PC-3 (cell line): Measurements from ENCODE around the gene SLC4A9. TPM values are rescaled to one million over a fixed set of nuclear protein-coding genes. Genes with fewer than 3 reads are reported as not detected.

Experiments
- ATAC-seq: fragments of 200-7000 bp; cut with Tn5 transposase; 2 replicates; pipeline ENCODE4 v1.9.1; 2020; ENCODE audit warnings: mild to moderate bottlenecking, moderate library complexity
- BruUV-seq: library from RNA; stranded (reverse); fragments of 400-500 nt; replicated peaks from 2 replicates; lab custom pipeline; 2021; lab: Mats Ljungman, UMichigan
- CTCF ChIA-PET: fragments of 300-600 bp; sonication (Branson Sonifier 250); formaldehyde crosslinking; loops from one replicate; lab custom pipeline; 2022; ENCODE audit warnings: antibody characterized with exemption; lab: Charles Lee
- POLR2A ChIA-PET: fragments of 300-600 bp; sonication (Branson Sonifier 250); formaldehyde crosslinking; loops from one replicate; lab custom pipeline; 2022; ENCODE audit warnings: antibody characterized with exemption; ENCODE audit not compliant: unreplicated experiment; lab: Charles Lee
- DNase-seq: peaks from one replicate; pipeline ENCODE4 v3.0.0-alpha.2; 2015
- H2AFZ ChIP-seq: fragments of 300-600 bp; sonication (generic); 2 replicates; pipeline ENCODE4 v1.6.0; 2016; ENCODE audit warnings: antibody characterized with exemption, low read length
- H3F3A ChIP-seq: fragments of 300-600 bp; sonication (generic); one replicate; pipeline ENCODE4 v1.6.0; 2017; ENCODE audit warnings: antibody characterized with exemption, low read length, control low read depth, mild to moderate bottlenecking; ENCODE audit not compliant: unreplicated experiment
- H3K27ac ChIP-seq: fragments of 300-600 bp; sonication (generic); 2 replicates; pipeline ENCODE4 v1.5.1; 2016; ENCODE audit warnings: mild to moderate bottlenecking, low read length
- H3K27me3 ChIP-seq: fragments of 300-600 bp; sonication (generic); 2 replicates; pipeline ENCODE4 v1.6.1; 2016; ENCODE audit warnings: low read length, mixed read lengths
- H3K36me3 ChIP-seq: fragments of 300-600 bp; sonication (generic); 2 replicates; pipeline ENCODE4 v1.6.1; 2016; ENCODE audit warnings: low read depth, mixed run types, low read length, mixed read lengths
- H3K4me1 ChIP-seq: fragments of 300-600 bp; sonication (generic); 2 replicates; pipeline ENCODE4 v1.5.1; 2016; ENCODE audit warnings: low read length; ENCODE audit not compliant: insufficient read depth
- H3K4me2 ChIP-seq: fragments of 300-600 bp; sonication (generic); 2 replicates; pipeline ENCODE4 v1.6.0; 2016; ENCODE audit warnings: low read length
- H3K4me3 ChIP-seq: fragments of 300-600 bp; sonication (generic); 2 replicates; pipeline ENCODE4 v1.5.1; 2016; ENCODE audit warnings: mild to moderate bottlenecking, low read length, mixed read lengths
- H3K79me2 ChIP-seq: fragments of 300-600 bp; sonication (generic); 2 replicates; pipeline ENCODE4 v1.6.1; 2017; ENCODE audit warnings: low read length, mixed read lengths
- H3K9ac ChIP-seq: fragments of 300-600 bp; sonication (generic); 2 replicates; pipeline ENCODE4 v1.6.0; 2016; ENCODE audit warnings: mild to moderate bottlenecking, low read length
- H3K9me2 ChIP-seq: fragments of 300-600 bp; sonication (generic); replicated peaks from 2 replicates; pipeline ENCODE4 v1.6.1; 2016; ENCODE audit warnings: mixed run types, low read length, mixed read lengths
- H3K9me3 ChIP-seq: fragments of 300-600 bp; sonication (generic); 2 replicates; pipeline ENCODE4 v1.6.1; 2016; ENCODE audit warnings: low read length, mixed read lengths
- H4K20me1 ChIP-seq: fragments of 300-600 bp; sonication (generic); 2 replicates; pipeline ENCODE4 v1.6.1; 2016; ENCODE audit warnings: low read length, mixed read lengths
- EZH2 ChIP-seq: fragments of 300-600 bp; sonication (generic); IDR thresholded peaks from one replicate; pipeline ENCODE4 v1.6.1; 2017; ENCODE audit warnings: antibody characterized with exemption, mild to moderate bottlenecking, low read length; ENCODE audit not compliant: unreplicated experiment
- EZH2phosphoT487 ChIP-seq: fragments of 300-600 bp; sonication (generic); IDR thresholded peaks from 2 replicates; pipeline ENCODE4 v1.6.1; 2018; ENCODE audit warnings: mild to moderate bottlenecking, antibody characterized with exemption, low read length, borderline replicate concordance
- intact Hi-C: fragments of 100-400 bp; cut with micrococcal nuclease; formaldehyde crosslinking; loops from 2 replicates; pipeline ENCODE4 v1.9.0; 2023
- total RNA-seq: library from RNA; depleted of rRNA; stranded (reverse); fragments of >200 nt; gene quantifications from 2 replicates; pipeline ENCODE4 v1.2.3, GENCODE V29; 2014
- TF ChIP-seq, protein P1 (sequence below): fragments of 300-600 bp; sonication (generic); conservative IDR thresholded peaks from 2 replicates; pipeline ENCODE4 v1.5.1; 2017; ENCODE audit warnings: antibody characterized with exemption, low read depth, mild to moderate bottlenecking, low read length

SLC4A9 gene
- total RNA-seq, 1 experiment from 2014 or later = 0.29 TPM

DNA sequence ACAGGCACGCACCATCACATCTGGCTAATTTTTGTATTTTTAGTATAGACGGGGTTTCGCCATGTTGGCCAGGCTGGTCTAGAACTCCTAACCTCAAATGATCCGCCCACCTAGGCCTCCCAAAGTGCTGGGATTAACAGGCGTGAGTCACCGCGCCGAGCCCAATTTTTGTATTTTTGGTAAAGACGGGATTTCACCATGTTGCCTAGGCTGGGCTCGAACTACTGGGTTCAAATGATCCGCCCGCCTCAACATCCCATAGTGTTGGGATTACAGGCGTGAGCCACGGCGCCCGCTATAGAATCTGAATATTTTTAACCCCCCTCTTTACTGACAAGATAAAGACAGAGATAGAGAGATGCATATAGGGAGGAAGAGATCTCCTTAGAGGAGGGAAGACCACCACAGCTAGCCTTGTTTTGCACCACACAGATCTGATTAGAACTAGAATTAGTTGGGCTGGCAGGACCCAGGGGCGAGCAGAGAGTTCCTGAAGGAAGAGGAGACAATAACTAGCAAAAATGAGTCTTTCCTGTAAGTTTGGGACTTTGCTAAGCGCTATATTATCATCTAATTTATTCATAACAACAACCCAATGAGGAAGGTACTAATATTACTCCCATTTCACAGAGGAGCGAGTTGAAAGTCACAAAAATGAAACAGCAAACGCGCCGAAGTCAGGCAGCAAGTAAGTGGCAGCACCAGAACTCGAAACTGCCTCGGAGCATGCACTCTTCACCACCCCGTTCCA is 40.2 kb downstream of the SLC4A9 start:
- BruUV-seq = TSS peak; percentile 57
- intact Hi-C loops = loop anchor here (2.0 to 5.0 kb wide), 2 partner anchors 293 to 319 kb away; no protein-coding TSS in a partner anchor
- peaks cover 48% of the 10 kb centered on the region for H3K79me2 ChIP-seq
- H3K9me2 ChIP-seq = no peaks in the 10 kb centered on the region
- peaks cover 17% of the 10 kb centered on the region for H4K20me1 ChIP-seq
- H3F3A ChIP-seq = no peaks in the 10 kb centered on the region
- no peaks in the 10 kb centered on the region for H3K27me3 ChIP-seq
- ATAC-seq (no peak), DNase-seq (no peak)
- H3K4me2 ChIP-seq = peak overlapping the region; percentile 84
- H2AFZ ChIP-seq = peak overlapping the region; percentile 91
- ChIA-PET POLR2A (no interaction called here), CTCF (no interaction called here)
- peak overlapping the region; percentile 85 for H3K9ac ChIP-seq
- H3K4me3 ChIP-seq = peak overlapping the region; percentile 79
- H3K36me3 ChIP-seq = no peaks in the 10 kb centered on the region
- no peaks in the 10 kb centered on the region for H3K9me3 ChIP-seq
- H3K4me1 ChIP-seq = peaks cover 29% of the 10 kb centered on the region
- TF ChIP-seq, protein P1, sequence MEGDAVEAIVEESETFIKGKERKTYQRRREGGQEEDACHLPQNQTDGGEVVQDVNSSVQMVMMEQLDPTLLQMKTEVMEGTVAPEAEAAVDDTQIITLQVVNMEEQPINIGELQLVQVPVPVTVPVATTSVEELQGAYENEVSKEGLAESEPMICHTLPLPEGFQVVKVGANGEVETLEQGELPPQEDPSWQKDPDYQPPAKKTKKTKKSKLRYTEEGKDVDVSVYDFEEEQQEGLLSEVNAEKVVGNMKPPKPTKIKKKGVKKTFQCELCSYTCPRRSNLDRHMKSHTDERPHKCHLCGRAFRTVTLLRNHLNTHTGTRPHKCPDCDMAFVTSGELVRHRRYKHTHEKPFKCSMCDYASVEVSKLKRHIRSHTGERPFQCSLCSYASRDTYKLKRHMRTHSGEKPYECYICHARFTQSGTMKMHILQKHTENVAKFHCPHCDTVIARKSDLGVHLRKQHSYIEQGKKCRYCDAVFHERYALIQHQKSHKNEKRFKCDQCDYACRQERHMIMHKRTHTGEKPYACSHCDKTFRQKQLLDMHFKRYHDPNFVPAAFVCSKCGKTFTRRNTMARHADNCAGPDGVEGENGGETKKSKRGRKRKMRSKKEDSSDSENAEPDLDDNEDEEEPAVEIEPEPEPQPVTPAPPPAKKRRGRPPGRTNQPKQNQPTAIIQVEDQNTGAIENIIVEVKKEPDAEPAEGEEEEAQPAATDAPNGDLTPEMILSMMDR = no peak
- no peak for TF ChIP-seq EZH2
- TF ChIP-seq EZH2phosphoT487 = no peak
- H3K27ac ChIP-seq = peak overlapping the region; percentile 79

DNA sequence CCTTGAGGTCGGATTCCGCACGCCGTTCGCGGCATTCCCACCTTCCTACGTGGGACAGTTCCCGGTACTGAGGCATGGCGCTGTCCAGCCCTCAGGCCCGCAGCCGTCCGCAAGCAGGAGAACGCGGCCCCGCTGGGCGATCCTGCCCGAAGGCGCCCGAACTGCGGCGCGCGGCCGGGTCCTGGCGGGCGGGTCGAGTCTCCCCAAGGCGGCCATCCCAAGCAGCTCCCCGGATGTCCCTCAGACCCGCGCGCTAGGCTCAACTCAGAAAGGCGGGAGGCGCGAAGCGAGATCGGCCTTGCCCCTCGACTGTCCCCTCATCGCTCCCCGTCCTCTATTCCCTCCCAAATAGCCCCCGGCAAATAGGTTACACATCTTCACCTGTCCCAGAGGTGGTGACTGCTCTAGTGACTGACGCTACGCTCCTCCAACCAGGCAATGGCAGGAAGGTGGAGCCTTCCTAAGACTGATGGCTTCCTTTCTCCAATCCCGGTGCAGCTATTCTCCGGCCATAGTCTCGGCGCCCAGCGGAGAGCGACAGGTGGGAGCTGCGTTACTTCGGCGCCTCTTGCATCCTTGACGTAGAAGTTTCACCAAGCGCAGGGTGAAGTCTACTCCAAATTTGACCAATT is 40.9 kb downstream of the SLC4A9 start:
- Histone ChIP-seq H3K27me3 (no peaks in the 10 kb centered on the region), H3K4me3 (peak overlapping the region; percentile 79), H3K27ac (peak overlapping the region; percentile 79), H3K9ac (peak overlapping the region; percentile 85), H4K20me1 (peaks cover 20% of the 10 kb centered on the region), H3K9me2 (no peaks in the 10 kb centered on the region), H3K36me3 (no peaks in the 10 kb centered on the region), H3F3A (no peaks in the 10 kb centered on the region), H3K4me2 (peak overlapping the region; percentile 84), H3K4me1 (peaks cover 30% of the 10 kb centered on the region), H3K9me3 (no peaks in the 10 kb centered on the region), H2AFZ (peak overlapping the region; percentile 91), H3K79me2 (peaks cover 55% of the 10 kb centered on the region)
- intact Hi-C loops = loop anchor here (1.0 to 5.0 kb wide), 3 partner anchors 28 to 318 kb away; no protein-coding TSS in a partner anchor
- no TSS peak for BruUV-seq
- DNase-seq = peak; percentile 97
- ChIA-PET POLR2A (no interaction called here), CTCF (interaction anchor here (0.5 to 0.9 kb wide), 2 partner anchors 49 to 54 kb away, joined by 3 read pairs; partner anchors contain the start of gene HBEGF)
- TF ChIP-seq EZH2 = no peak
- no peak for TF ChIP-seq EZH2phosphoT487
- TF ChIP-seq, protein P1 = no peak
- ATAC-seq = peak; percentile 73
